HL-60 (cell line): ENCODE measurements around the gene PNLDC1.
"Not testable (repeated sequence)": the region's sequence is repeated elsewhere in the genome, so short reads cannot be mapped to it uniquely, and the experiment has no call there.

Experiments used
- DNase-seq, 2 experiments: peaks; one replicate each; pipeline ENCODE4 v3.0.0-alpha.2; 2010 to 2020; ENCODE audit warnings: low read depth in 1 of 2, low spot score in 1 of 2
- H3K27ac ChIP-seq: fragments of 250-450 bp; sonication (Bioruptor Pico); replicated peaks from 2 replicates; pipeline ENCODE4 v1.5.1; 2020; ENCODE audit warnings: mild to moderate bottlenecking, moderate library complexity
- H3K27me3 ChIP-seq: fragments of 250-450 bp; sonication (Bioruptor Pico); 2 replicates; pipeline ENCODE4 v1.5.1; 2021; ENCODE audit warnings: mild to moderate bottlenecking, moderate library complexity; ENCODE audit not compliant: insufficient read depth, poor library complexity, severe bottlenecking
- H3K4me3 ChIP-seq: replicated peaks from 2 replicates; pipeline ENCODE4 v1.5.1; 2011; ENCODE audit warnings: mild to moderate bottlenecking, control low read depth, low read length; ENCODE audit not compliant: insufficient read depth
- GABPA ChIP-seq: IDR thresholded peaks from 2 replicates; pipeline ENCODE4 v1.6.1; 2012; ENCODE audit warnings: low read depth
- POLR2AphosphoS5 ChIP-seq: IDR thresholded peaks from 2 replicates; pipeline ENCODE4 v1.6.1; 2012; ENCODE audit warnings: low read depth
- SPI1 ChIP-seq: IDR thresholded peaks from 2 replicates; pipeline ENCODE4 v1.6.1; 2012; ENCODE audit warnings: low read depth, mild to moderate bottlenecking, borderline replicate concordance
- TF ChIP-seq, protein P1 (sequence below): IDR thresholded peaks from 2 replicates; pipeline ENCODE4 v1.6.1; 2012; ENCODE audit warnings: low read depth; ENCODE audit not compliant: insufficient replicate concordance
- TF ChIP-seq, protein P2 (sequence below): IDR thresholded peaks from one replicate; pipeline ENCODE4 v1.5.1; 2011; ENCODE audit warnings: low read length, control low read depth, inconsistent platforms; ENCODE audit not compliant: insufficient read depth

PNLDC1 gene

DNA sequence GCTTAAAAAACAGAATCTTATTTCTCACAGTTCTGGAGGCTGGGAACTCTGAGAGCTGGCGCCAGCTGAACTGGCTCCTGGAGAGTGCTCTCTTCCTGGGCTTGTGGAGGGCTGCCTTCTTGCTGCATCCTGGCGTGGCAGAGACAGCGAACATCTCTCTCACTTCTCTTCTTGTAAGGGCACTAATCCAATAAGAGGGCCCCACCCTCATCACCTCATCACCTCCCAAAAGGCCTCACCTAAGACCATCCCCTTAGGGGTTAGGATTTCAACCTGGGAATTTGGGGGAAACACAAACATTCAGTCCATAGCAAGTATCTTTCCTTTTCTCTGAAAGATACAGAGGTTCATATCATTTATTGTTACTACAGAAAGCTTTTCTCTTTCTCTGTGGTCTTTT is 23.9 kb downstream of the PNLDC1 start:
- no peak overlapping the region for H3K27ac ChIP-seq
- TF ChIP-seq, protein P1, sequence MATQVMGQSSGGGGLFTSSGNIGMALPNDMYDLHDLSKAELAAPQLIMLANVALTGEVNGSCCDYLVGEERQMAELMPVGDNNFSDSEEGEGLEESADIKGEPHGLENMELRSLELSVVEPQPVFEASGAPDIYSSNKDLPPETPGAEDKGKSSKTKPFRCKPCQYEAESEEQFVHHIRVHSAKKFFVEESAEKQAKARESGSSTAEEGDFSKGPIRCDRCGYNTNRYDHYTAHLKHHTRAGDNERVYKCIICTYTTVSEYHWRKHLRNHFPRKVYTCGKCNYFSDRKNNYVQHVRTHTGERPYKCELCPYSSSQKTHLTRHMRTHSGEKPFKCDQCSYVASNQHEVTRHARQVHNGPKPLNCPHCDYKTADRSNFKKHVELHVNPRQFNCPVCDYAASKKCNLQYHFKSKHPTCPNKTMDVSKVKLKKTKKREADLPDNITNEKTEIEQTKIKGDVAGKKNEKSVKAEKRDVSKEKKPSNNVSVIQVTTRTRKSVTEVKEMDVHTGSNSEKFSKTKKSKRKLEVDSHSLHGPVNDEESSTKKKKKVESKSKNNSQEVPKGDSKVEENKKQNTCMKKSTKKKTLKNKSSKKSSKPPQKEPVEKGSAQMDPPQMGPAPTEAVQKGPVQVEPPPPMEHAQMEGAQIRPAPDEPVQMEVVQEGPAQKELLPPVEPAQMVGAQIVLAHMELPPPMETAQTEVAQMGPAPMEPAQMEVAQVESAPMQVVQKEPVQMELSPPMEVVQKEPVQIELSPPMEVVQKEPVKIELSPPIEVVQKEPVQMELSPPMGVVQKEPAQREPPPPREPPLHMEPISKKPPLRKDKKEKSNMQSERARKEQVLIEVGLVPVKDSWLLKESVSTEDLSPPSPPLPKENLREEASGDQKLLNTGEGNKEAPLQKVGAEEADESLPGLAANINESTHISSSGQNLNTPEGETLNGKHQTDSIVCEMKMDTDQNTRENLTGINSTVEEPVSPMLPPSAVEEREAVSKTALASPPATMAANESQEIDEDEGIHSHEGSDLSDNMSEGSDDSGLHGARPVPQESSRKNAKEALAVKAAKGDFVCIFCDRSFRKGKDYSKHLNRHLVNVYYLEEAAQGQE = no peak
- TF ChIP-seq POLR2AphosphoS5 = no peak
- H3K4me3 ChIP-seq = no peak overlapping the region
- H3K27me3 ChIP-seq = no peaks in the 10 kb centered on the region
- DNase-seq = no peak

DNA sequence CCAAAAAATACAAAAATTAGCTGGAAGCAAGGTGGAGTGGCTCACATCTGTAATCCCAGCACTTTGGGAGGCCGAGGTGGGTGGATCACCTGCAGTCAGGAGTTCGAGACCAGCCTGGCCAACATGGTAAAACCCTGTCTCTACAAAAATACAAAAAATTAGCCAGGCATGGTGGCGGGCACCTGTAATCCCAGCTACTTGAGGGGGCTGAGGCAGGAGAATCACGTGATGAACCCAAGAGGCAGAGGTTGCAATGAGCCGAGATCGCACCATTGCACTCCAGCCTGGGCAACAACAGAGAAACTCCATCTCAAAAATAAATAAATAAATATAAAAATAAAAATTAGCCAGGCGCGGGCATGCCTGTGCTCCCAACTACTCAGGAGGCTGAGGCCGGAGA is 24.6 kb downstream of the PNLDC1 start:
- H3K4me3 ChIP-seq, H3K27me3 ChIP-seq, DNase-seq, H3K27ac ChIP-seq: not testable (repeated sequence)

DNA sequence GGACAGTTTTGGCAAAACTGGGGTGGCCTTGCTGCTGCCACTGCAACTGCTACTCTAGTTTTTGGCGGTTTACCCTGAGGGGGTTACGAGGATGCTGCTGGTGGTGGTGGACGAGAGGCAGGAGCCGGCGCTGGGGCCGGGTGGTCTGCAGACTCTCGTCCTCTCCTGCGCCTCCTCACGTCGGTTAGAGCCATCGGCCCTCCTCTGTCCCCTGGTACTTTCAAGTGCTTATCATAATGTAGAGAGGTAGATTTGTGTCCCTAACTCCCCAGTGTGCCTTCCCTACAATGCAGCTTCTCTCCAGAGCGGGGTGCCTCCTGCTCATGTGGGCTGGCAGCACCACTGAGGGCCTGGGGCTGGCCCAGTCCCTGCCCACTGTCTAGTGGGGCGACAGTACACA is 25.9 kb downstream of the PNLDC1 start:
- DNase-seq = no peak
- no peak overlapping the region for H3K27ac ChIP-seq
- TF ChIP-seq GABPA (no peak), POLR2AphosphoS5 (no peak), SPI1 (no peak)
- TF ChIP-seq, protein P1 = no peak
- no peak overlapping the region for H3K4me3 ChIP-seq
- H3K27me3 ChIP-seq = no peaks in the 10 kb centered on the region

DNA sequence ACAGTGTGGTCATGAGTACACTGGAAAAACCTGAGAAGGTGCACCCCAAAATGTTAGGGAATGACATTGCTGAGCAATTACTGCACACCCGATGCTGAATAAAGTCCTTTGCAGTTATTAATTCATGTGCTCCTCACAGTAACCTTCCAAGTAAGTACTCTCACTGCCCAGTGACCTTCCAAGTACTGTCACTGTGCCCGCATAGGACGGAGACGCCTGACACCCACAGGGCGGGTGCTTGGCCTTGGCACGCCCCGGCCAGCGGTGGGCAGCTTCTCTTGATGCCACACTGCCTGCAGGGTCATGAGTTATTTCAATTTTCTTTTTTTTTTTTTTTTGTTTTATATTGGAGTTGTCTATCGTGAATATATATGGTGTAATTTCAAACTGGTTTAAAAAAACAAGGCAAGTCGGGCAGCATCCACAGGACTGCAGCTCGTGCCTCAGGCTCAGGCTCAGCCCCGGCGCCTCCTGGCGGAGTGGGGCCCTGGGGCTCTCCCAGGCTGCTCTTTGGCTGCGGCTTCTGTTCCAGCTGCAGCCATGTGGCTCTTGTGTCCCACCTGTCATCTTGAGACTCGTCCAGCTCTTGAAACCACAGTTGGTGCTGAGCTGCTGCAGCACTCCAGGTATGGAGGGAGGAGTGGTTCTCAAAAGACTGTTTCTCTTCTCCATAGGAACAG is 27.0 kb downstream of the PNLDC1 start:
- TF ChIP-seq POLR2AphosphoS5 (no peak), GABPA (no peak), SPI1 (no peak)
- TF ChIP-seq, protein P1 = no peak
- TF ChIP-seq, protein P2, sequence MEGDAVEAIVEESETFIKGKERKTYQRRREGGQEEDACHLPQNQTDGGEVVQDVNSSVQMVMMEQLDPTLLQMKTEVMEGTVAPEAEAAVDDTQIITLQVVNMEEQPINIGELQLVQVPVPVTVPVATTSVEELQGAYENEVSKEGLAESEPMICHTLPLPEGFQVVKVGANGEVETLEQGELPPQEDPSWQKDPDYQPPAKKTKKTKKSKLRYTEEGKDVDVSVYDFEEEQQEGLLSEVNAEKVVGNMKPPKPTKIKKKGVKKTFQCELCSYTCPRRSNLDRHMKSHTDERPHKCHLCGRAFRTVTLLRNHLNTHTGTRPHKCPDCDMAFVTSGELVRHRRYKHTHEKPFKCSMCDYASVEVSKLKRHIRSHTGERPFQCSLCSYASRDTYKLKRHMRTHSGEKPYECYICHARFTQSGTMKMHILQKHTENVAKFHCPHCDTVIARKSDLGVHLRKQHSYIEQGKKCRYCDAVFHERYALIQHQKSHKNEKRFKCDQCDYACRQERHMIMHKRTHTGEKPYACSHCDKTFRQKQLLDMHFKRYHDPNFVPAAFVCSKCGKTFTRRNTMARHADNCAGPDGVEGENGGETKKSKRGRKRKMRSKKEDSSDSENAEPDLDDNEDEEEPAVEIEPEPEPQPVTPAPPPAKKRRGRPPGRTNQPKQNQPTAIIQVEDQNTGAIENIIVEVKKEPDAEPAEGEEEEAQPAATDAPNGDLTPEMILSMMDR = no peak
- no peak for DNase-seq
- Histone ChIP-seq H3K27me3 (no peaks in the 10 kb centered on the region), H3K27ac (no peak overlapping the region), H3K4me3 (no peak overlapping the region)

DNA sequence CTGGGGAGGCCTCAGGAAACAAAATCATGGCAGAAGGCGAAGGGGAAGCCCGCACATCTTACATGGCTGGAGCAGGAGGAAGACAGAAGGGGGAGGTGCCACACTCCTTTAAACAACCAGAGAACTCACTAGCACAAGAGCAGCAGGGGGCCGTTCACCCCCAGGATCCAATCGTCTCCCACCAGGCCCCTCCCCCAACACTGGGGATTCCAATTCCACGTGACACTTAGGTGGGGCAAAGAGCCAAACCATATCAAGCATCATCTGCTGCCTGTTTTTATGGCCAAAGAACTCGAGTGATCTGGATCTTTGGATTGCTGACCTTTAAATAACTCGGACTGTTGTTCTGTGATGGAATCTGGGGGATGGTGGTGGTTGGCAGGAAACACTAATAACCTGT is 28.0 kb downstream of the PNLDC1 start:
- no peak for TF ChIP-seq GABPA
- TF ChIP-seq POLR2AphosphoS5 = no peak
- TF ChIP-seq, protein P2 = no peak
- TF ChIP-seq, protein P1 = no peak
- TF ChIP-seq SPI1 = no peak
- no peak for DNase-seq
- Histone ChIP-seq H3K4me3 (no peak overlapping the region), H3K27ac (no peak overlapping the region), H3K27me3 (no peaks in the 10 kb centered on the region)
